Transverse colon (tissue), 4 donors: ENCODE data around the gene OMP. TPM values are rescaled to one million over a fixed set of nuclear protein-coding genes. Genes with fewer than 3 reads are reported as not detected.
A peak's percentile ranks its signal among the peaks of the same experiment; 100 is the strongest.

Source experiments
- DNase-seq: peaks from one replicate; pipeline ENCODE4 v3.0.0-alpha.2; 2019
- H3K27ac ChIP-seq, 4 donors: fragments of 200-600 bp; sonication (generic); 2 replicates each; pipeline ENCODE4 v1.5.1; 2016 to 2018; ENCODE audit warnings: inconsistent platforms in 4 of 4
- H3K27me3 ChIP-seq: fragments of 200-600 bp; sonication (generic); 2 replicates; pipeline ENCODE4 v1.5.1; 2017; ENCODE audit warnings: inconsistent platforms
- H3K36me3 ChIP-seq, 4 donors: fragments of 200-600 bp; sonication (generic); 2 replicates each; pipeline ENCODE4 v1.5.1; 2017 to 2019; ENCODE audit warnings: inconsistent platforms in 4 of 4
- H3K4me1 ChIP-seq, 4 donors: fragments of 200-600 bp; sonication (generic); 2 replicates each; pipeline ENCODE4 v1.5.1; 2017 to 2020; ENCODE audit warnings: inconsistent platforms in 4 of 4
- H3K4me3 ChIP-seq, 4 donors: fragments of 200-600 bp; sonication (generic); 1 replicate in 1 of 4; 2 replicates in 3 of 4; pipeline versions ENCODE4 v1.5.1 to v1.6.1; 2017 to 2019; ENCODE audit warnings: inconsistent platforms in 4 of 4
- H3K9me3 ChIP-seq, 2 donors: fragments of 200-600 bp; sonication (generic); 2 replicates each; pipeline ENCODE4 v1.5.1; 2017 to 2019; ENCODE audit warnings: inconsistent platforms in 2 of 2
- CTCF ChIP-seq, 5 experiments: fragments of 200-600 bp in 3 of 5; fragments of 450-650 bp in 2 of 5; sonication (generic) in 3 of 5; IDR thresholded peaks; 1 replicate in 2 of 5; 2 replicates in 3 of 5; pipeline ENCODE4 v1.5.1; 2016 to 2017; ENCODE audit warnings: antibody characterized with exemption in 5 of 5, inconsistent platforms in 3 of 5, mild to moderate bottlenecking in 2 of 5, moderate library complexity in 1 of 5
- EP300 ChIP-seq: sonication (generic); formaldehyde crosslinking; IDR thresholded peaks from one replicate; pipeline ENCODE4 v1.6.1; 2017; ENCODE audit warnings: antibody characterized with exemption, low read depth
- POLR2A ChIP-seq: fragments of 450-650 bp; IDR thresholded peaks from one replicate; pipeline ENCODE4 v1.6.1; 2016; ENCODE audit warnings: antibody characterized with exemption, mild to moderate bottlenecking, moderate library complexity
- POLR2AphosphoS5 ChIP-seq, 3 donors: sonication (generic); formaldehyde crosslinking; IDR thresholded peaks; one replicate each; pipeline ENCODE4 v1.6.1; 2016; ENCODE audit warnings: antibody characterized with exemption in 3 of 3
- WGBS, 2 donors: methylation state at CpG; one replicate each; pipeline ENCODE4 v1.1.5; 2018; ENCODE audit warnings: low coverage in 1 of 2; 5-methylcytosine and 5-hydroxymethylcytosine counted together
- in situ Hi-C, 4 donors: fragments of 200-750 bp; cut with MboI; loops; one replicate each; pipeline versions ENCODE4 v1.15.0 to v1.15.1; 2017; ENCODE audit warnings: low sequenced_read_pairs in 3 of 4, low pct_ligation_motif_present in 1 of 4, low pct_unique_long_range_greater_than_20kb in 1 of 4
- intact Hi-C: fragments of 100-400 bp; cut with DNase I; formaldehyde crosslinking; loops from one replicate; pipeline ENCODE4 v1.15.1; 2023; ENCODE audit warnings: low total_unique reads
- total RNA-seq, 4 donors: library from RNA; depleted of rRNA; stranded (reverse); fragments of >200 nt; gene quantifications; one replicate each; pipeline ENCODE4 v1.1.0, GENCODE V29; 2016

Gene OMP
- total RNA-seq, 4 donors from 2014 or later = 16.0 to 126 (median 49.4) TPM

GRCh38 chr11:77151804-77152509, 49.3 kb downstream of the OMP start:
- H3K4me1 ChIP-seq = peaks cover 0 to 19% (median 8%) of the 10 kb centered on the region in 4 donors
- WGBS, 2 donors = 58% methylated on average over 11 of the region's 11 CpGs; no CpG with 5 or more reads in 1 of the 2 donors
- TF ChIP-seq POLR2A = no peak
- TF ChIP-seq EP300 = no peak
- no peak for TF ChIP-seq CTCF (IDR thresholded peaks at IDR 0.05)
- no peak for TF ChIP-seq POLR2AphosphoS5 (IDR thresholded peaks at IDR 0.05)
- H3K27me3 ChIP-seq = no peaks in the 10 kb centered on the region
- H3K4me3 ChIP-seq = no peak overlapping the region
- H3K36me3 ChIP-seq = no peaks in the 10 kb centered on the region
- in situ Hi-C loops = no loop called here
- H3K27ac ChIP-seq = no peak overlapping the region
- H3K9me3 ChIP-seq = no peaks in the 10 kb centered on the region
- intact Hi-C loops = no loop called here
- DNase-seq = peak; percentile 40

GRCh38 chr11:77152846-77153245, 50.2 kb downstream of the OMP start:
- H3K4me3 ChIP-seq = no peak overlapping the region
- intact Hi-C loops = no loop called here
- H3K4me1 ChIP-seq = peaks cover 0 to 14% (median 5%) of the 10 kb centered on the region in 4 donors
- H3K36me3 ChIP-seq = no peaks in the 10 kb centered on the region
- in situ Hi-C loops = no loop called here
- H3K27ac ChIP-seq = no peak overlapping the region
- 57 to 85% methylated on average over 5 to 6 of the region's 6 CpGs for WGBS, 2 donors
- no peak for TF ChIP-seq POLR2AphosphoS5 (IDR thresholded peaks at IDR 0.05)
- no peak for TF ChIP-seq EP300
- no peak for TF ChIP-seq CTCF (IDR thresholded peaks at IDR 0.05)
- TF ChIP-seq POLR2A = no peak
- H3K27me3 ChIP-seq = no peaks in the 10 kb centered on the region
- H3K9me3 ChIP-seq = no peaks in the 10 kb centered on the region
- no peak for DNase-seq

Other genes starting within 250 kb of the OMP start
- 10 to 100 TPM in 3 of 4 donors, 1 to 10 TPM in 1; 8.8 to 72.2 (median 29.4) TPM for gene ACER3, start 241.9 kb upstream of the OMP start, total RNA-seq
- gene B3GNT6, start 68.4 kb upstream of the OMP start, total RNA-seq = 10 to 100 TPM; 64.7 to 88.1 (median 72.0) TPM
- gene CAPN5, start 35.9 kb upstream of the OMP start, total RNA-seq = 100 to 1,000 TPM; 210 to 290 (median 214) TPM
- 10 to 100 TPM in 1 of 4 donors, 1 to 10 TPM in 3; 4.6 to 11.2 (median 5.5) TPM for gene MYO7A, start 25.4 kb downstream of the OMP start, total RNA-seq
- gene GDPD4, start 198.8 kb downstream of the OMP start, total RNA-seq = not detected